Measurements from ENCODE around the gene TBX18.

DNA sequence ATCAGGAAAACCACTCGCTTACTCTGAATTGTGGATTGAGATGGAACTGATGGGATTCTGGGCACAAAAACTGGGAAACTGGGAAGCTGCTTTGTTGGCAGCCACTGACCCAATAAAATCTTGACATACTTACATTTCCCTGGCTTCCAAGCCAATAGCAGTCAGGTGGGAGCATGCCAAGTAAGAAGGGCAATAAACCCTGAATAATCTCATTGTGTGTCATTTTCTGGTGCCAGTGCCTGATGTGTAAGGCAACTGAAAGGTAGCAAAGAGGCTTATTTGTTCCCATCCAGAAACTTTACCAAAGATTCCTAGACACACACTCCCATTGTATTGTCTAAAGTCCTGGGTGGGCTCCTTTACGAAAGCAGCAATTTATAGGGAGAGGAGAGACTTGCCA is 93.2 kb downstream of the TBX18 start:
- TF ChIP-seq EZH2 (IDR thresholded peaks at IDR 0.05): no peak
- TF ChIP-seq POLR2AphosphoS5 (IDR thresholded peaks at IDR 0.05; ENCODE audit: borderline replicate concordance, low read depth, low read length): no peak
